ENCODE measurements around the gene GJC3.
"Not testable (repeated sequence)": the region's sequence is repeated elsewhere in the genome, so short reads cannot be mapped to it uniquely, and the experiment has no call there.

The GJC3 gene

GRCh38 chr7:99974681-99975080 is 45.3 kb upstream of the GJC3 start:
- H3K36me3 ChIP-seq (replicated peaks; ENCODE audit: insufficient read depth, low read length), result no peaks in the 10 kb centered on the region
- DNase-seq, result no peak
- H3K9me2 ChIP-seq (replicated peaks; ENCODE audit: insufficient read depth, low read length), result no peaks in the 10 kb centered on the region
- H3K4me1 ChIP-seq (ENCODE audit: low read length), result peaks cover 7% of the 10 kb centered on the region
- no peak overlapping the region for H3K9ac ChIP-seq (ENCODE audit: low read length)
- H3F3A ChIP-seq (ENCODE audit: insufficient read depth, low read length), result no peaks in the 10 kb centered on the region
- H3K4me3 ChIP-seq (ENCODE audit: low read length), result no peak overlapping the region
- no peaks in the 10 kb centered on the region; the same call in none of the 2 replicates for H3K27me3 ChIP-seq (replicated peaks; ENCODE audit: insufficient read depth, low read length)
- no peaks in the 10 kb centered on the region for H3K9me3 ChIP-seq (replicated peaks; ENCODE audit: insufficient read depth, low read length)
- no peak for TF ChIP-seq EZH2 (optimal IDR thresholded peaks at IDR 0.05; ENCODE audit: low read depth, low read length)
- no peak for TF ChIP-seq EZH2phosphoT487 (IDR thresholded peaks at IDR 0.05; ENCODE audit: low read length)
- no peak for TF ChIP-seq CTCF (IDR thresholded peaks at IDR 0.05; ENCODE audit: low read length)
- no peak overlapping the region for H2AFZ ChIP-seq (ENCODE audit: low read length)
- no peak overlapping the region for H3K4me2 ChIP-seq (ENCODE audit: low read depth, low read length)
- H3K27ac ChIP-seq (ENCODE audit: low read length), result no peak overlapping the region
- no peaks in the 10 kb centered on the region for H4K20me1 ChIP-seq (ENCODE audit: insufficient read depth, low read length)
- H3K79me2 ChIP-seq (ENCODE audit: low read length), result no peaks in the 10 kb centered on the region

- not testable (repeated sequence) for H2AFZ ChIP-seq (ENCODE audit: low read length); H3K79me2 ChIP-seq (ENCODE audit: low read length); H3K36me3 ChIP-seq (replicated peaks; ENCODE audit: insufficient read depth, low read length); H3F3A ChIP-seq (ENCODE audit: insufficient read depth, low read length); H3K4me3 ChIP-seq (ENCODE audit: low read length); H3K27ac ChIP-seq (ENCODE audit: low read length); H3K4me1 ChIP-seq (ENCODE audit: low read length); H3K9me3 ChIP-seq (replicated peaks; ENCODE audit: insufficient read depth, low read length); H3K9ac ChIP-seq (ENCODE audit: low read length); H3K4me2 ChIP-seq (ENCODE audit: low read depth, low read length); DNase-seq; H3K9me2 ChIP-seq (replicated peaks; ENCODE audit: insufficient read depth, low read length); H3K27me3 ChIP-seq (replicated peaks; ENCODE audit: insufficient read depth, low read length); H4K20me1 ChIP-seq (ENCODE audit: insufficient read depth, low read length)
Measured at GRCh38 chr7:99973817-99974216, 44.4 kb upstream of the GJC3 start.

- Histone ChIP-seq H3K9me2 (replicated peaks; ENCODE audit: insufficient read depth, low read length) (no peaks in the 10 kb centered on the region), H3K9ac (ENCODE audit: low read length) (no peak overlapping the region), H2AFZ (ENCODE audit: low read length) (no peak overlapping the region), H3K36me3 (replicated peaks; ENCODE audit: insufficient read depth, low read length) (no peaks in the 10 kb centered on the region), H3K27ac (ENCODE audit: low read length) (no peak overlapping the region), H4K20me1 (ENCODE audit: insufficient read depth, low read length) (no peaks in the 10 kb centered on the region), H3F3A (ENCODE audit: insufficient read depth, low read length) (no peaks in the 10 kb centered on the region), H3K4me1 (ENCODE audit: low read length) (peaks cover 5% of the 10 kb centered on the region), H3K79me2 (ENCODE audit: low read length) (no peaks in the 10 kb centered on the region), H3K4me3 (ENCODE audit: low read length) (no peak overlapping the region), H3K4me2 (ENCODE audit: low read depth, low read length) (no peak overlapping the region), H3K27me3 (replicated peaks; ENCODE audit: insufficient read depth, low read length) (peaks cover 8% of the 10 kb centered on the region; the same call in 1 of the 2 replicates), H3K9me3 (replicated peaks; ENCODE audit: insufficient read depth, low read length) (no peaks in the 10 kb centered on the region)
- DNase-seq, result no peak
- TF ChIP-seq EZH2phosphoT487 (IDR thresholded peaks at IDR 0.05; ENCODE audit: low read length) (no peak), EZH2 (optimal IDR thresholded peaks at IDR 0.05; ENCODE audit: low read depth, low read length) (no peak), CTCF (IDR thresholded peaks at IDR 0.05; ENCODE audit: low read length) (no peak)
Measured at GRCh38 chr7:99971242-99971641, 41.8 kb upstream of the GJC3 start.

- peaks cover 21% of the 10 kb centered on the region for H3K27me3 ChIP-seq (replicated peaks; ENCODE audit: insufficient read depth, low read length)
- H2AFZ ChIP-seq (ENCODE audit: low read length); H3K27ac ChIP-seq (ENCODE audit: low read length); H3K4me3 ChIP-seq (ENCODE audit: low read length); H3K9me3 ChIP-seq (replicated peaks; ENCODE audit: insufficient read depth, low read length); H3K9me2 ChIP-seq (replicated peaks; ENCODE audit: insufficient read depth, low read length); H4K20me1 ChIP-seq (ENCODE audit: insufficient read depth, low read length); H3K4me1 ChIP-seq (ENCODE audit: low read length); H3K79me2 ChIP-seq (ENCODE audit: low read length); H3K9ac ChIP-seq (ENCODE audit: low read length); DNase-seq; H3F3A ChIP-seq (ENCODE audit: insufficient read depth, low read length); H3K4me2 ChIP-seq (ENCODE audit: low read depth, low read length); H3K36me3 ChIP-seq (replicated peaks; ENCODE audit: insufficient read depth, low read length): not testable (repeated sequence)
Measured at GRCh38 chr7:99969813-99970212, 40.4 kb upstream of the GJC3 start.
